HepG2 (cell line): Measurements from ENCODE around the gene GDPD4. TPM values are rescaled to one million over a fixed set of nuclear protein-coding genes. Genes with fewer than 3 reads are reported as not detected.

Source experiments
- HNRNPL ChIP-seq: fragments of 200-400 bp; formaldehyde crosslinking; IDR thresholded peaks from 2 replicates; pipeline ENCODE4 v1.6.1; 2017; ENCODE audit warnings: mild to moderate bottlenecking, low read depth, low read length
- MED1 ChIP-seq: sonication (generic); formaldehyde crosslinking; IDR thresholded peaks from 2 replicates; pipeline ENCODE4 v1.4.0; 2020; ENCODE audit warnings: missing genetic modification reagents
- NCOA5 ChIP-seq: sonication (generic); formaldehyde crosslinking; IDR thresholded peaks from 2 replicates; pipeline ENCODE4 v1.4.0; 2020; ENCODE audit warnings: missing genetic modification reagents
- NR2F6 ChIP-seq, 2 experiments: IDR thresholded peaks; 2 replicates each; pipeline ENCODE4 v1.6.1; 2016; ENCODE audit warnings: antibody characterized with exemption in 1 of 2, mild to moderate bottlenecking in 1 of 2
- PCBP2 ChIP-seq: fragments of 200-400 bp; formaldehyde crosslinking; optimal IDR thresholded peaks from 2 replicates; pipeline ENCODE3; 2018; ENCODE audit warnings: low read length, low read depth; ENCODE audit not compliant: poor library complexity, severe bottlenecking
- PPARG ChIP-seq: conservative IDR thresholded peaks from 2 replicates; pipeline ENCODE4 v1.6.1; 2016; ENCODE audit warnings: missing biosample characterization, missing genetic modification reagents
- SALL2 ChIP-seq: sonication (generic); formaldehyde crosslinking; IDR thresholded peaks from 2 replicates; pipeline ENCODE4 v1.8.1; 2023; ENCODE audit warnings: mild to moderate bottlenecking, missing genetic modification reagents, inconsistent platforms
- SNAPC5 ChIP-seq: sonication (generic); formaldehyde crosslinking; IDR thresholded peaks from 2 replicates; pipeline ENCODE4 v1.8.1; 2023; ENCODE audit warnings: mild to moderate bottlenecking, missing genetic modification reagents, borderline replicate concordance
- ZBTB26 ChIP-seq: IDR thresholded peaks from 2 replicates; pipeline ENCODE4 v1.6.1; 2016; ENCODE audit warnings: missing compliant biosample characterization, missing genetic modification reagents, borderline replicate concordance
- ZBTB33 ChIP-seq: sonication (generic); formaldehyde crosslinking; IDR thresholded peaks from 2 replicates; pipeline ENCODE4 v1.4.0; 2020; ENCODE audit warnings: missing genetic modification reagents
- ZFP36 ChIP-seq: fragments of 150-350 bp; IDR thresholded peaks from 2 replicates; pipeline ENCODE4 v1.6.1; 2018; ENCODE audit warnings: borderline replicate concordance, low read length, low read depth; ENCODE audit not compliant: partially characterized antibody
- ZFP62 ChIP-seq: sonication (generic); formaldehyde crosslinking; IDR thresholded peaks from 2 replicates; pipeline ENCODE4 v1.4.0; 2020; ENCODE audit warnings: missing genetic modification reagents
- ZFP82 ChIP-seq: sonication (generic); formaldehyde crosslinking; IDR thresholded peaks from 2 replicates; pipeline ENCODE4 v1.5.1; 2020; ENCODE audit warnings: mild to moderate bottlenecking, missing genetic modification reagents, borderline replicate concordance
- ZMYM3 ChIP-seq: sonication (generic); formaldehyde crosslinking; IDR thresholded peaks from 2 replicates; pipeline ENCODE4 v1.5.1; 2020; ENCODE audit warnings: mild to moderate bottlenecking, missing genetic modification reagents
- ZNF138 ChIP-seq: sonication (generic); formaldehyde crosslinking; IDR thresholded peaks from 2 replicates; pipeline ENCODE4 v1.5.0; 2020; ENCODE audit warnings: mild to moderate bottlenecking, low read depth, missing genetic modification reagents
- ZNF343 ChIP-seq: sonication (generic); formaldehyde crosslinking; IDR thresholded peaks from 2 replicates; pipeline ENCODE4 v1.4.0; 2020; ENCODE audit warnings: mild to moderate bottlenecking, missing genetic modification reagents
- ZNF549 ChIP-seq: sonication (generic); formaldehyde crosslinking; IDR thresholded peaks from 2 replicates; pipeline ENCODE4 v1.5.0; 2020; ENCODE audit warnings: missing genetic modification reagents
- ZNF570 ChIP-seq: sonication (generic); formaldehyde crosslinking; IDR thresholded peaks from 2 replicates; pipeline ENCODE4 v1.4.0; 2020; ENCODE audit warnings: mild to moderate bottlenecking, missing genetic modification reagents, borderline replicate concordance
- ZNF574 ChIP-seq: sonication (generic); formaldehyde crosslinking; IDR thresholded peaks from 2 replicates; pipeline ENCODE4 v1.4.0; 2020; ENCODE audit warnings: missing genetic modification reagents
- ZNF605 ChIP-seq: sonication (generic); formaldehyde crosslinking; IDR thresholded peaks from 2 replicates; pipeline ENCODE4 v1.8.0; 2022; ENCODE audit warnings: mild to moderate bottlenecking, missing genetic modification reagents
- ZNF614 ChIP-seq: IDR thresholded peaks from 2 replicates; pipeline ENCODE4 v1.6.1; 2018; ENCODE audit warnings: missing biosample characterization, missing genetic modification reagents, inconsistent platforms, borderline replicate concordance
- ZNF740 ChIP-seq: sonication (generic); formaldehyde crosslinking; IDR thresholded peaks from 2 replicates; pipeline ENCODE4 v1.4.0; 2020; ENCODE audit warnings: missing genetic modification reagents
- ZNF766 ChIP-seq: sonication (generic); formaldehyde crosslinking; IDR thresholded peaks from 2 replicates; pipeline ENCODE4 v1.5.0; 2020; ENCODE audit warnings: missing genetic modification reagents, borderline replicate concordance
- polyA plus RNA-seq, 8 experiments: library from polyadenylated mRNA; depleted of rRNA in 3 of 8; stranded (reverse) in 7 of 8; unstranded in 1 of 8; fragments of >200 nt; fragmentation: Illumina TruSeq in 4 of 8; extraction: Trizol in 4 of 8; gene quantifications; 2 replicates each; pipeline versions ENCODE4 v1.2.1 to v1.2.3, GENCODE V29; 2011 to 2016; ENCODE audit warnings: low read depth in 4 of 8, missing spikeins in 1 of 8, mixed read lengths in 1 of 8; ENCODE audit not compliant: insufficient read depth in 1 of 8
- total RNA-seq, 5 experiments: library from RNA; depleted of rRNA; stranded (reverse); fragments of >200 nt; fragmentation: Illumina TruSeq; extraction: Trizol; gene quantifications; 2 replicates each; pipeline ENCODE4 v1.2.3, GENCODE V29; 2016; ENCODE audit warnings: low read depth in 1 of 5

The GDPD4 gene
- total and polyA plus RNA-seq, 2 of the 13 experiments (the other 11 are each of a cell fraction or from before 2014, with no cell fraction given): not detected

GRCh38 chr11:77252555-77253270 lies 48.8 kb downstream of the GDPD4 start (continued):
- peak; percentile 62; the same call in 1 of the 2 replicates for TF ChIP-seq ZMYM3 (CRISPR knock-in tag)
- TF ChIP-seq PCBP2: no peak
- TF ChIP-seq ZFP36: no peak
- TF ChIP-seq ZNF574 (CRISPR knock-in tag): peak; percentile 24; the same call in 1 of the 2 replicates
- TF ChIP-seq ZNF138: no peak
- TF ChIP-seq ZNF766 (CRISPR knock-in tag): no peak
- no peak for TF ChIP-seq ZNF740 (CRISPR knock-in tag)
- no peak for TF ChIP-seq MED1 (CRISPR knock-in tag)
- TF ChIP-seq ZNF343 (CRISPR knock-in tag): no peak
- 0 out of 2 replicates have a peak, but pooled peaks have one; percentile 11 for TF ChIP-seq ZNF605 (CRISPR knock-in tag)
- no peak for TF ChIP-seq ZNF614 (CRISPR knock-in tag)
- TF ChIP-seq SALL2: no peak
- 0 out of 2 replicates have a peak, but pooled peaks have one; percentile 20 for TF ChIP-seq PPARG (CRISPR knock-in tag)
- TF ChIP-seq NR2F6 (IDR thresholded peaks at IDR 0.05): peak; percentile 27; the same call in 1 of the 2 replicates
- TF ChIP-seq NR2F6 (CRISPR knock-in tag; IDR thresholded peaks at IDR 0.05): peak; percentile 30; the same call in 1 of the 2 replicates
- TF ChIP-seq SNAPC5 (CRISPR knock-in tag): no peak
- no peak for TF ChIP-seq NCOA5 (CRISPR knock-in tag)
- no peak for TF ChIP-seq ZFP82 (CRISPR knock-in tag)
- TF ChIP-seq HNRNPL: peak; percentile 67; the same call in 1 of the 2 replicates
- no peak for TF ChIP-seq ZFP62
- no peak for TF ChIP-seq ZBTB26 (CRISPR knock-in tag)
- TF ChIP-seq ZNF549 (CRISPR knock-in tag): no peak
- no peak for TF ChIP-seq ZNF570
- no peak for TF ChIP-seq ZBTB33
